Hepatocyte (in vitro differentiated cells): ENCODE results near the gene PER1. TPM values are rescaled to one million over a fixed set of nuclear protein-coding genes. Genes with fewer than 3 reads are reported as not detected.
A peak's percentile ranks its signal among the peaks of the same experiment; 100 is the strongest.

Experiments used
- DNase-seq: peaks from one replicate; pipeline ENCODE4 v3.0.0-alpha.2; 2016; ENCODE audit warnings: low spot score
- H2AFZ ChIP-seq: fragments of 200-600 bp; sonication (generic); 2 replicates; pipeline ENCODE4 v1.6.0; 2016; ENCODE audit warnings: antibody characterized with exemption, mild to moderate bottlenecking
- H3K27ac ChIP-seq: fragments of 200-600 bp; sonication (generic); 2 replicates; pipeline ENCODE4 v1.5.1; 2016; ENCODE audit warnings: mild to moderate bottlenecking
- H3K27me3 ChIP-seq: fragments of 200-600 bp; sonication (generic); 2 replicates; pipeline ENCODE4 v1.6.1; 2016
- H3K36me3 ChIP-seq: fragments of 200-600 bp; sonication (generic); replicated peaks from 2 replicates; pipeline ENCODE4 v1.5.1; 2016; ENCODE audit warnings: low read depth; ENCODE audit not compliant: insufficient read depth
- H3K4me1 ChIP-seq: fragments of 200-600 bp; sonication (generic); 2 replicates; pipeline ENCODE4 v1.5.1; 2016; ENCODE audit warnings: mild to moderate bottlenecking, moderate library complexity; ENCODE audit not compliant: insufficient read depth
- H3K4me2 ChIP-seq: fragments of 200-600 bp; sonication (generic); 2 replicates; pipeline ENCODE4 v1.6.0; 2016
- H3K4me3 ChIP-seq: fragments of 200-600 bp; sonication (generic); 2 replicates; pipeline ENCODE4 v1.5.1; 2016; ENCODE audit warnings: mild to moderate bottlenecking
- H3K79me2 ChIP-seq: fragments of 200-600 bp; sonication (generic); 2 replicates; pipeline ENCODE4 v1.6.0; 2017; ENCODE audit warnings: mild to moderate bottlenecking
- H3K9me2 ChIP-seq: fragments of 200-600 bp; sonication (generic); replicated peaks from 2 replicates; pipeline ENCODE4 v1.6.0; 2017; ENCODE audit warnings: mild to moderate bottlenecking; ENCODE audit not compliant: insufficient read depth
- H3K9me3 ChIP-seq: fragments of 200-600 bp; sonication (generic); 2 replicates; pipeline ENCODE4 v1.5.1; 2016; ENCODE audit warnings: low read depth, mild to moderate bottlenecking
- H4K20me1 ChIP-seq: fragments of 200-600 bp; sonication (generic); 2 replicates; pipeline ENCODE4 v1.6.0; 2016; ENCODE audit warnings: mild to moderate bottlenecking; ENCODE audit not compliant: insufficient read depth, poor library complexity, severe bottlenecking
- EZH2 ChIP-seq: fragments of 200-600 bp; sonication (generic); IDR thresholded peaks from 2 replicates; pipeline ENCODE4 v1.6.1; 2016; ENCODE audit warnings: antibody characterized with exemption, mild to moderate bottlenecking, borderline replicate concordance
- EZH2phosphoT487 ChIP-seq: fragments of 200-600 bp; sonication (generic); IDR thresholded peaks from one replicate; pipeline ENCODE4 v1.6.1; 2018; ENCODE audit warnings: antibody characterized with exemption, mild to moderate bottlenecking, low read depth, moderate library complexity; ENCODE audit not compliant: unreplicated experiment, severe bottlenecking
- WGBS: methylation state at CpG from one replicate; pipeline ENCODE4 v1.1.6; 2016; ENCODE audit warnings: low lambda C conversion rate; ENCODE audit errors: missing lambda C conversion rate; 5-methylcytosine and 5-hydroxymethylcytosine counted together
- polyA plus RNA-seq: library from polyadenylated mRNA; unstranded; fragments of >200 nt; fragmentation: Nextera tagmentation; extraction: Ambion mirVana; gene quantifications from 2 replicates; pipeline ENCODE4 v1.2.1, GENCODE V29; 2016
- total RNA-seq: library from RNA; depleted of rRNA; stranded (reverse); fragments of >200 nt; gene quantifications from 2 replicates; pipeline ENCODE4 v1.2.3, GENCODE V29; 2014
- TF ChIP-seq, protein P1 (sequence below): fragments of 200-600 bp; sonication (generic); IDR thresholded peaks from 2 replicates; pipeline ENCODE4 v1.5.1; 2016; ENCODE audit warnings: antibody characterized with exemption, mild to moderate bottlenecking; ENCODE audit not compliant: poor library complexity

Gene PER1
- total and polyA plus RNA-seq, 2 experiments from 2014 or later, result 36.5 to 107 TPM

DNA sequence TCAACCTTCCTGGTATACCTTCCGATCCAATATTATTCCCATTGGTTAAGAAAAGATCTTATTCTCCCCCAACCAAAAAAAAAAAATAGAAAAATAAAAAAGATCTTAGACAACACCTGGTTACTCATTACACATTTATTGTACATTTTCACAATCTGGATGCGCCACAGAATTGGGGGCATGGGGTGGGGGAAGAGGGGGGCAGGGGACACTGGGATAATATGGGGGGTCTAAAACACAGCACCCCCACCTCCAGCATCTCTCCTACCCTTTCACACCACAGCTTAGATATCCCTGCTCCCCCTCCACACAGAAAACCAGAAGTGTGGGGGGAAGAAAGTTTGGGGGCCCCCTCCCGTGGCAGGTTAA is 6.8 kb upstream of the PER1 start:
- Histone ChIP-seq H3K4me3 (no peak overlapping the region), H3K79me2 (peaks cover 41% of the 10 kb centered on the region), H3K36me3 (no peaks in the 10 kb centered on the region), H3K9me2 (no peaks in the 10 kb centered on the region), H3K4me1 (peaks cover 33% of the 10 kb centered on the region), H2AFZ (no peak overlapping the region), H3K9me3 (no peaks in the 10 kb centered on the region), H4K20me1 (peaks cover 5% of the 10 kb centered on the region), H3K27ac (no peak overlapping the region), H3K4me2 (no peak overlapping the region), H3K27me3 (no peaks in the 10 kb centered on the region)
- DNase-seq, result no peak
- TF ChIP-seq EZH2 (no peak), EZH2phosphoT487 (no peak)
- TF ChIP-seq, protein P1, sequence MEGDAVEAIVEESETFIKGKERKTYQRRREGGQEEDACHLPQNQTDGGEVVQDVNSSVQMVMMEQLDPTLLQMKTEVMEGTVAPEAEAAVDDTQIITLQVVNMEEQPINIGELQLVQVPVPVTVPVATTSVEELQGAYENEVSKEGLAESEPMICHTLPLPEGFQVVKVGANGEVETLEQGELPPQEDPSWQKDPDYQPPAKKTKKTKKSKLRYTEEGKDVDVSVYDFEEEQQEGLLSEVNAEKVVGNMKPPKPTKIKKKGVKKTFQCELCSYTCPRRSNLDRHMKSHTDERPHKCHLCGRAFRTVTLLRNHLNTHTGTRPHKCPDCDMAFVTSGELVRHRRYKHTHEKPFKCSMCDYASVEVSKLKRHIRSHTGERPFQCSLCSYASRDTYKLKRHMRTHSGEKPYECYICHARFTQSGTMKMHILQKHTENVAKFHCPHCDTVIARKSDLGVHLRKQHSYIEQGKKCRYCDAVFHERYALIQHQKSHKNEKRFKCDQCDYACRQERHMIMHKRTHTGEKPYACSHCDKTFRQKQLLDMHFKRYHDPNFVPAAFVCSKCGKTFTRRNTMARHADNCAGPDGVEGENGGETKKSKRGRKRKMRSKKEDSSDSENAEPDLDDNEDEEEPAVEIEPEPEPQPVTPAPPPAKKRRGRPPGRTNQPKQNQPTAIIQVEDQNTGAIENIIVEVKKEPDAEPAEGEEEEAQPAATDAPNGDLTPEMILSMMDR, result no peak
- 81% methylated on average over 3 of the region's 3 CpGs for WGBS

DNA sequence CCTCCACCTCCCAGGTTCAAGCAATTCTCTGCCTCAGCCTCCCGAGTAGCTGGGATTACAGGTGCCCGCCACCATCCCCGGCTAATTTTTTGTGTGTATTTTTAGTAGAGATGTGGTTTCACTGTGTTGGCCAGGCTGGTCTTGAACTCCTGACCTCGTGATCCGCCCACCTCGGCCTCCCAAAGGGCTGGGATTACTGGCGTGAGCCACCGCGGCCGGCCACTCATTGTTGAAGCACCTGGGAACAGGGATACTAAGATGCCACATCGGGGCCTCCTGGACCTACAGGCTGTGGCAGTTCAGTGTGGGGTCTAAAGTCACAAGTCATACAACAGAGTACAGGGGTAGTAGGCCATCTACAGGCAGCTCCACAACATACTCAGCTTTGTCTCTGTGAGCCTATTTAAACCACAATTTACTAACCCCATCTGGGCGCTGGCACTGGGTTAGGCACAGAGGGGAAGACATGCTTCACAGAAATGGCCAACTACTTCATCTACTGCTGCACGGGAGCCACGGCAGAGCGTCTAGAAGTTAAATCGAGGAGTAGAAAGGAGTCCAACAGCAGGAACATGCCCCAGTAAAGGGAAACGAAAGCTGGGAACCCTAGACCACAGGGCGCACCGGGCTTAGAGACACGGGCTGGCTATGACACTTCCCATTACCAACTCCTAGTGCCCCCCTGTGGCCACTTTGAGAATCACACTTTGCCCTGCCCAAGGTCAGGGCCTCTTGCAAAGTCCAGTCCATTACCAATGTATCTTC is 6.2 kb upstream of the PER1 start:
- peak overlapping the region; percentile 58 for H3K4me2 ChIP-seq
- H3K4me3 ChIP-seq, result no peak overlapping the region
- WGBS, result 64% methylated on average over 20 of the region's 20 CpGs
- peak; percentile 94 for DNase-seq
- H2AFZ ChIP-seq, result no peak overlapping the region
- TF ChIP-seq, protein P1, result peak; percentile 90
- TF ChIP-seq EZH2phosphoT487, result no peak
- H3K79me2 ChIP-seq, result peaks cover 37% of the 10 kb centered on the region
- H3K27me3 ChIP-seq, result no peaks in the 10 kb centered on the region
- peaks cover 31% of the 10 kb centered on the region for H3K4me1 ChIP-seq
- H4K20me1 ChIP-seq, result peaks cover 5% of the 10 kb centered on the region
- no peaks in the 10 kb centered on the region for H3K9me3 ChIP-seq
- H3K9me2 ChIP-seq, result no peaks in the 10 kb centered on the region
- peak overlapping the region; percentile 96 for H3K27ac ChIP-seq
- no peaks in the 10 kb centered on the region for H3K36me3 ChIP-seq

DNA sequence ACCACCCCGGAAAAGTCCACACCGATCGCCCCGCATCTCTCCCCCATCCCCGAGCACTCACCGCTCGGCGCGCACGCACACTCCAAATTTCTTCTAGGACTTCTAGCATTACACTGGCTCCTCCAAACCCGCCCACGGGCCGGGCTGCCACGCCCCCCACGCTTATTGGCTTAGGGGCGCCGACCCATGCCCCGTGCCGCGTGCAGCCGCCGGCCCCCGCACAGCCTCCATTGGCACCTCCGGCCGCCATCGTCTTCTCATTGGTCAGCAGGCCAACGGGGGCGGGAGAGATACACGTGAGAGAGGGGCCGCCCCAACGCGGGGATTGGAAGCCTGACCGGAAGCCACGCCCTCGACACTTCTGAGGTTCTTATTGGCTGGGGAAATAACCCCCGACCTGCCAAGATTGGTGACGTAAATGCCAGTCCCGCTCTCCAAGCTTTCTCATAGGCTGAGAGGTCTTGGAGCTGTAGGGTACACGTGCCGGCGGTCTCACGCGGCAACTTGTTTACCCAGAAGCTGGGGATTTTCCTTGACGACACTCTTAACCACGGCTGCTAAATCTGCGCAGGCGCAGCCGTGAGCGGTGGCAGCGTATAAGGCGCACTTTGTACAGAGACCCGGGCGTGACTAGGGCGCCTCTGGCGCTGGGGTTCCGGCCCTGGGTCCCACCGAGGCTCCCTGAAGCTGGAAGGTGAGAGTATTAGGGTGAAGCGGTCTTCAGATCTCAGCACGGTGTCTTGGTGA is 4.2 kb upstream of the PER1 start:
- Histone ChIP-seq H3K27me3 (no peaks in the 10 kb centered on the region), H3K27ac (peak overlapping the region; percentile 99), H3K79me2 (peaks cover 35% of the 10 kb centered on the region), H2AFZ (no peak overlapping the region), H3K9me2 (no peaks in the 10 kb centered on the region), H3K4me1 (peaks cover 33% of the 10 kb centered on the region), H4K20me1 (peaks cover 6% of the 10 kb centered on the region), H3K4me3 (peak overlapping the region; percentile 11), H3K9me3 (no peaks in the 10 kb centered on the region), H3K4me2 (peak overlapping the region; percentile 87), H3K36me3 (no peaks in the 10 kb centered on the region)
- TF ChIP-seq EZH2, result no peak
- TF ChIP-seq EZH2phosphoT487, result no peak
- WGBS, result 2% methylated on average over 57 of the region's 59 CpGs
- peak; percentile 100 for DNase-seq

- peaks cover 29% of the 10 kb centered on the region for H3K4me1 ChIP-seq
- H2AFZ ChIP-seq, result no peak overlapping the region
- H4K20me1 ChIP-seq, result peaks cover 10% of the 10 kb centered on the region
- no peaks in the 10 kb centered on the region for H3K27me3 ChIP-seq
- peak overlapping the region; percentile 87 for H3K4me2 ChIP-seq
- TF ChIP-seq EZH2phosphoT487 (no peak), EZH2 (no peak)
- TF ChIP-seq, protein P1, result no peak
- peak overlapping the region; percentile 11 for H3K4me3 ChIP-seq
- no peak for DNase-seq
- H3K36me3 ChIP-seq, result no peaks in the 10 kb centered on the region
- 2% methylated on average over 11 of the region's 11 CpGs for WGBS
- H3K9me3 ChIP-seq, result no peaks in the 10 kb centered on the region
- peak overlapping the region; percentile 99 for H3K27ac ChIP-seq
- H3K79me2 ChIP-seq, result peaks cover 30% of the 10 kb centered on the region
- no peaks in the 10 kb centered on the region for H3K9me2 ChIP-seq
Measured at GRCh38 chr17:8155996-8156245, 3.7 kb upstream of the PER1 start.
